GM12891 (cell line): Measurements from ENCODE around the gene ADGRV1.

Source experiments
- POLR2A ChIP-seq: IDR thresholded peaks from 2 replicates; pipeline ENCODE4 v1.6.1; 2011; ENCODE audit warnings: low read depth, low read length, control low read depth
- POLR2AphosphoS5 ChIP-seq: IDR thresholded peaks from 2 replicates; pipeline ENCODE4 v1.6.1; 2011; ENCODE audit warnings: low read depth, low read length, control low read depth
- POU2F2 ChIP-seq: IDR thresholded peaks from 2 replicates; pipeline ENCODE4 v1.6.1; 2011; ENCODE audit warnings: low read depth, mild to moderate bottlenecking, control low read depth, low read length, moderate library complexity
- TAF1 ChIP-seq: IDR thresholded peaks from 2 replicates; pipeline ENCODE4 v1.6.1; 2011; ENCODE audit warnings: low read depth, low read length, control low read depth

DNA sequence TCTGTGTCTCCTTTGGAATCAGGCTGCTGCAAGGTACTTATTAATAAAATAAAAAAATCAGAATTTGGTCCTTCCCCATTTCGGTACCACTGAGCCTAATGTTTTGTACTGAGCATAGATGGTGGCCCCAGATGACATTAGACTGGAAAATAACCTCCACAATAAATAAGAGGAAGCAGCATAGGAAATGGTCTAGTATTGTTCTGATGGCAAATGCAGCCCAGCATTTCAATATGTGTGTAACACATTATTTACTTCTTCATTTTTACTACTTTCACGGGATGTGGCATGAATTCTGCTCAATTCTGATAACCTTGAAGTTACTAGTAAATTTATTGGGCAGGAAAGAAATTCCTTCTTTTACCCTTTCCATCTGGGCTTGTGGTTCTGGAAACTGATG, 295.6 kb downstream of the ADGRV1 start:
- TF ChIP-seq POLR2AphosphoS5, result no peak
- TF ChIP-seq TAF1, result no peak
- no peak for TF ChIP-seq POLR2A
- TF ChIP-seq POU2F2, result no peak
